ENCODE measurements around the gene ANKRD18A.
A peak's percentile ranks its signal among the peaks of the same experiment; 100 is the strongest.

Gene ANKRD18A

DNA sequence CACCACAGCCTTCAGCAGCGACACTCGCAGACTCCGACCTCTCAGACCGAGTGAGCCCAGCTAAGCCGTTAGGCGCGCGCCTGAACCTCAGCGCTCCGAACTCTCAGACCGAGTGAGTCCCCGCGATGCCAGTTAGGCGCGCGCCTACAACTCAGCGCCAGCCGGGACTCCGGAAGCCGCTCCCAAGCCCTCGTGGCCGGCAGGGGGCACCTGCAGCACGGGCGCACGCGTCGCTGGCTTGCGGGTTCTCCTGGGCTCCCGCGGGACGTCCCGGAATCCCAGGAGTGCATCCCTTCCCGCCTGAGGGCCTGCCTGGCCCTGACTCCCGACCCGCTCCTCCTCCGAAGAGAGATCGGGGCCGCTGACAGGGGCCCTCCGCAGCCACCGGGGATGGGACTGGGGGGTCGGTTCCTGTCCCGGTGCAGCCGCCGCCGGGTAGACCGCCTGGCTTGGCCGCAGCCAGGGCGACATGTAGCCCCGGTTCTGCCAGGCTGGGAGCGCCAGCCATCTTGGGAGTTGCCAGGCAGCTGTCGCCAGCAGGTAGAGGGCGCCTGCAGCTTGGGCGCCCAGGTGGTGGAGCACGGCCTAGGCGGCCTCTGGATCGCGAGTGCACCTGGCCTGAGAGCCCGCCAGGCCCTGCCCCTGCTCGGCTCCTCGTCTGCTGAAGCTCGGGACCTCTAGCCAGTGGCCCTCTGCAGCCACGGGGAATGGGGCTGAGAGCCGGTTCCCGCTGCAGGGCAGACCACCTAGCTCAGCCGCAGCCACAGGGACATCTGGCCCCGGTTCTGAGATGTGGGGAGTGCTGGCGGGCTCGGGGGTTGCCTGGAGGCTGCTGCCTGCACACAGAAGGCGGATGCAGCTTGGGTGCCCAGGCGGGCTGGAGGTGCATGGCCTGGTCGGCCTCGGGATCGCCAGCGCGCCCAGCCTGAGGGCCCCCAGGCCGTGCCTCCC is at the start of gene ANKRD18A:
ANKRD18A (minus strand) TSS at position 114 of the 951 bp plus-strand sequence. CDS start 311 bp downstream, outside the sequence.
- peak; percentile 77 for DNase-seq

DNA sequence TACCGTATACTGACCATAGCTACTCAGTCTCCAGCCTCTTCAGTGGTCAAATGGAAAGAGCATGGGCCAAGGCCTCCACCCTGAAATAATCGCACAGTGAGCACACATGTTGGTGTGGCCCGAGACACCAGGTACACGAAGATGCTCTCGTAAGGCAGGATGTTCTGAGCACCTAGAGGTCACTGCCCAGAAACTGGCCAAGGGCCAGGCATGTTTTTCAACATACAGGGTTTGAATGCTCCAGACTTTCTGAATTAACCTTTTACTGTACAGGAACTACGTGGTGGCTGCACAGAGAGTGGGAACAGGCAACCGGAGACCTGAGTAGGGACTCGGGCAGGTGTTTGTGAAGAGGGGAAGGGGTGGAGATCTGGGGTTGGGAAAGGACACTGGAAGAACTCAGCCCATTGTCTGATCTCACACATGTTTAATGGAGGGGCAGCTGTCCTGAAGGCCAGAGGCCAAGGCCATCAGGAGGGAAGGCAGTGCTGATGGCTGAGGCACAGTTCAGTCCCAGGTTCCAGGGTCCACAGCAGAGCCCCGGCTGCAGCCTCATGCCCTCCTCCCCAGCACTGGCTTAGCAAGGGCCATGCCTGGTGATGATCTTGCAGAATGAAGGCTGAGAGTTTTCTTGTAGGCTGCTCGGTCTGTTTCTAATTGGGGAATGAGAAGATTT is 48.5 kb upstream of the ANKRD18A start:
- no peak for DNase-seq

- no peak for DNase-seq
These were observed 42.6 kb upstream of the ANKRD18A start for GRCh38 chr9:38662763-38663593.

DNA sequence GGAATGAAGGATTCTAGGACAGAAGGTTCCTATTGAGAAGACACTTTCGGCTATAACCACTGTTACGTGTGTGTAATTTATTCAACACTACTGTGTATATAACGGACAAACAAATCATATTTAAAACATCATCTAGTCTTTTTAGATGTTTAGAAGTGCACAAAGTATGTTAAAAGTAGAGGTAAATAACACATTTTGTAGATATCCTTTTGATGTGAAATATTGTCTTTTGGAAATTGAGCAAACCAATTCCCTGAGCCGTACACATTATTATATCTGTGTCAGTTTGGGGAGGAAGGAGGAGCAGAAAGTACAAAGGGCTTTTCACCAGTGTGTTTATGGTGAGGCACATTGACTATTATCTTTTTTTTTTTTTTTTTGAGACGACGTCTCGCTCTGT is 39.1 kb upstream of the ANKRD18A start:
- DNase-seq: no peak

- DNase-seq: no peak
These were observed 36.5 kb upstream of the ANKRD18A start for GRCh38 chr9:38656896-38657295.

GRCh38 chr9:38652486-38652885 is 32.1 kb upstream of the ANKRD18A start:
- no peak for DNase-seq

GRCh38 chr9:38652044-38652443 is 31.6 kb upstream of the ANKRD18A start:
- DNase-seq: no peak

GRCh38 chr9:38651400-38652042 is 31.1 kb upstream of the ANKRD18A start:
- DNase-seq: no peak

DNA sequence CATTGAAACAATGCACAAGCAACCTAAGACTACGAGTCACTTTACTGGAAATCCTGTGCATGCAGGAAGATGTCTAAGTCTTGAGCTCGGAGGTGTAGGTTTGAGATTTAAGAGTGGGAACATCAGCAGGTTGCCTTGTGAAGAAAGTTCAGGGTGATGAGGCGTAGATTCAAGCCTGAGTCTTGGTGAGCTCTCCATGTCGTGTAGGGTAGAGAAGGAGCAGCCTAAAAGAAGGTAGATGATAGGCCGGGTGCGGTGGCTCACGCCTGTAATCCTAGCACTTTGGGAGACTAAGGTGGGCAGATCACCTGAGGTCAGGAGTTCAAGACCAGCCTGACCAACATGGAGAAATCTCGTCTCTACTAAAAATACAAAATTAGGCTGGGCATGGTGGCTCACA is 30.2 kb upstream of the ANKRD18A start:
- no peak for DNase-seq

GRCh38 chr9:38649731-38650363 is 29.5 kb upstream of the ANKRD18A start:
- no peak for DNase-seq

DNA sequence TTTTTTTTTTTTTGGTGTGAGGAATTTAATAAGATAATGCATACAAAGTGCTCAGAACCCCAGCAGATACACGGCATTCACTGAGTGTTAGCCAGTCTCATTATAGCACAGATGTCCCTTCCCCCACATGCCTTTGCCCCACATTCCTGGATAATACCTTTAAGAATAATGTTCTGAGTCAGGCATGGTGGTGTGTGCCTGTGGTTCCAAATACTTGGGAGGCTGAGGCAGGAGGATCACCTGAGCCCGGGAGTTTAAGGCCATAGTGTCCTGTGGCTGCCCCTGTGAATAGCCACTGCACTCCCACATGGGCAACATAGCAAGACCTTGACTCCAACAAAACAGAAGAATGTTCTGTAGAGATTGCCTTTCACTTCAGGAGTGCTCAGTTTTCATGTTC is 24.2 kb upstream of the ANKRD18A start:
- DNase-seq: no peak

GRCh38 chr9:38643815-38644173 is 23.4 kb upstream of the ANKRD18A start:
- DNase-seq: no peak

DNA sequence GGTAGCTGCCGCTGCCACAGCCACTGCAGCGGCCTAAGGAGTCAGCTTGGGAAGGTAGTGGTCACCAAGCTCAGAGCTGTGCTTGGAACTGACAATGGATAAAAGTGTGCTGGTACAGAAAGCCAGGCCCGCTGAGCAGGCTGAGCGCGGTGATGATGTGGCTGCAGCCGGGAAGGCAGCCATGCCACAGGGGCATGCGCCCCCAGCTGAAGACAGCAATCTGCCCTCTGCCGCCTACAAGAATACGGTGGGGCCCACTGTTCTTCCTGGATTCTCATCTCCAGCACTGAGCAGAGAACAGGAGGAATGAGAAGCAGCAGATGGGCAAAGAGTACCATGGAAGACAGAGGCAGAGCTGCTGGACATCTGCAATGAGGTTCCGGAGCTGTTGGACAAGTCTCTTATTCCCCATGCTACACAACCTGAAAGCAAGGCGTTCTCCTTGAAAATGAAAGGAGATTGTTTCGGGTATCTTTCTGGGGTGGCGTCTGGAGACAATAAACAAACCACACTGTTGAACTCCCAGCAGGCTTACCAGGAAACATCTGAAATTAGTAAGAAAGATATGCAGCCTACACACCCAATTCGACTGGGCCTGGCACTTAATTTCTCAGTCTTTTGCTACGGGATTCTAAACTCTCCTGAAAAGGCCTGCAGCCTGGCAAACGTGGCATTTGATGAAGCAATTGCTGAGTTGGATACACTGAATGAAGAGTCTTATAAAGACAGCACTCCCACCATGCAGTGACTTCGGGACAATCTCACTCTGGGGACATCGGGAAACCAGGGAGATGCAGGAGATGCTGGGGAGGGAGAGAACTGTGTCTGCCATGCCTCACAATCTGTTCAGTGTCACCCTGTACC is 22.8 kb upstream of the ANKRD18A start:
- no peak for DNase-seq

DNA sequence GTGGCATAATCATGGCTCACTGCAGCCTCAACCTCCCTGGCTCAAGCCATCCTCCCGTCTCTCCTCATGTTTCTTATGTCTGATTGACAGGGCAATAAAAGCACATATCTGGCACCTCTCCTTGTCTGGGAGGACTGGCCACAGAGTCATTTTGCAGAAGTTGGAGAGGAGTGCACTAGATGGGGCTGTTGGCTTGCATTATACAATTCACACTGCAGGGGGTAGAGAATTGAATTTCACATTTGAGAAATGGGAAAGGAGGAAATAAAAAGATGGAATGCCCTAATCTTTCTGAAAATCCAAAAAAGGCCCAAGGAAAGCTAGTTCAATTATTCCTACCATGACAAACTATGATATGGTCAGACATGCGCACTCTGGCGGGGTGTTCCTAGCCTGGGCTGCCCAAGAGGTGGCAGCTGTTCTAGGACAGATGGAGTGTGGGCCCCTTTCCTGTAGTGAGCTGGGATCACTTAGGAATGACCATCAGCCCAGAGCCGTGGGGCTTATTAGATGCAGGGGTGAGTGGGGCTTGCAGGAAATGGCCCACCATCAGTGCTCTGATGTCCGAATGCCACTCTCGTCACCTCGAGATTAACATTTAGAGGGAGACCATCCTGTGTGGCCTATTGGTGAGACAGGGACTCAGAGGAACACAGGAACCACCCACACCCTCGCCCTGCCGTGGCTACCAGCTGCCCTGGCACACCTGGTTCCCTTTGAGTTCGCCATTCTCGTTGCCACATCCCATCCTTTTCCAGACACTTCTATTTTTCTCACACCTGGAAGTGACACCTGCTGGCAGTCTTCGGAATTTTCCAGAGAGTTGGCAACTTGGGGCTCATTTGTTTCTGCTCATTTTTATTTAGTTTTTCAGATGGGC is 21.8 kb upstream of the ANKRD18A start:
- no peak for DNase-seq

DNA sequence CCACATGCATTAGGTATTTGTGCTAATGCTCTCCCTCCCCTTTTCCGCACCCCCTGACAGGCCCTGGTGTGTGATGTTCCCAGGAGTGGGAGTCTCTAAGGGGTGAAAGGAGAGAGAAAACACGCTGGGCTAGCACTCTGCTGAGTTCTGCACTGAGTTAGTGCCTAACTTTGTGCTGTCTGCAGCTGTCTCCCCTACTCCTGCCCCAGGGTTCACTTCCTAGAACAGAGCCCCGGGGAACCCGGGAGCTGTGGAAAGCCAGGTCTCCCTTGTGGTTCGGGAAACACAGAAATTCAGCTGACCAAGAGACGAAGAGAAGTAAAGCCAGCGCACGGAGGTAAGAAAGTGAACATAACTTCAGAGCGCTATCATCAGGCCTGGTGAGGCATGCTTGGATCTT is 20.7 kb upstream of the ANKRD18A start:
- DNase-seq: no peak

DNA sequence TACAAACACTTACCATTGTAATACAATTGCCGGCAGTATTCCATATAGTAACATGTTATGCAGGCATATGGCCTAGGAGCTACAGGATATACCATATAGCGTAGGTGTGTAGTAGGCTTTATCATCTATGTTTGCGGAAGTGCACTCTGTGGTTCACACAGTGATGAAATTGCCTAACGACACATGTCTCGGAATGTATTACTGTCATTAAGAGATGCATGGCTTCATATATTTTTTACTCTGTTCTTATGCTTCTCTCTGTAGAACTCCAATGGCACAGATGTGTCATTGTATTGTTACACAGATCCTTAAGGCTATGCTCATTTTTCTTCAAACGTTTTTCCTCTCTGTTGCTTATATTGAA is 19.2 kb upstream of the ANKRD18A start:
- DNase-seq: no peak

DNA sequence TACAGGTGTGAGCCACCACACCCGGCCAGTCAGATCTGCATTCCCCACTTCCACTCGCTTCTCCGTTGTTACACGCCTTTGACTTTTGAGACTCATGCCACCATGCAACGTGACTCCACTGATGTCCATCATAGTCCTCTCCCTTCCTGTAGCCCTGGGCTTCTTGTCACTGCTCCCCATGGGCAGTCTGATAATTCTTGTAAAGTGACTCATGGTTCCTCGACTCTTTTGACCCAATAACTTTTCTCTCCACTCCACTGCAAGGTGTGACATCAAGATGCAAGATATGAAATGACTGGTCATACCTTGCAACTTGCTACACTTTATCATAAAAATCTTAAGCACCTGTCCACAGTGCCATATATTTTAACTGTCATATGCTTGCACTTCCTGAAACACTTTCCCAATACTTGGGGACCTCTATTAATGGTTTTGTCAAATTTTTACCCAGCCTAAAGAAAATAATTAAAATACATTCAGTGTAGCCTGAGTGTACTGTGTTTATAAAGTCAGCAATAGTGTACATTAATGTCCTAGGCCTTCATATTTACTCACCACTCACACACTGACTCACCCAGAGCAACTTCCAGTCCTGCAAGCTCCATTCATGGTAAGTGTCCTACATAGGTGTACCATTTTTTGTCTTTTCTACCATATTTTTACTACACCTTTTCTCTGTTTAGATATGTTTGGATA is 18.6 kb upstream of the ANKRD18A start:
- DNase-seq: no peak

- DNase-seq: no peak
These were observed 13.9 kb upstream of the ANKRD18A start for GRCh38 chr9:38634315-38634714.

GRCh38 chr9:38629511-38629910 is 9.1 kb upstream of the ANKRD18A start:
- no peak for DNase-seq

GRCh38 chr9:38626006-38626405 is 5.6 kb upstream of the ANKRD18A start:
- no peak for DNase-seq

All from stimulated activated CD4-positive, alpha-beta T cell treated with anti-CD3 and anti-CD28 coated beads, Interleukin-4, amount 100 ng/mL, for 24 hours (primary cell).